Endometrium (tissue), 2 donors: ENCODE measurements around the gene SLC15A4.
"Not testable (repeated sequence)": the region's sequence is repeated elsewhere in the genome, so short reads cannot be mapped to it uniquely, and the experiment has no call there.

ENCODE experiments used
- FAIRE-seq: peaks from 2 replicates; lab custom pipeline; 2012; peaks lifted over from hg19 to GRCh38; lab: Jason Lieb, UNC
- donor health status: control.
- donor health status: control.

SLC15A4 gene

DNA sequence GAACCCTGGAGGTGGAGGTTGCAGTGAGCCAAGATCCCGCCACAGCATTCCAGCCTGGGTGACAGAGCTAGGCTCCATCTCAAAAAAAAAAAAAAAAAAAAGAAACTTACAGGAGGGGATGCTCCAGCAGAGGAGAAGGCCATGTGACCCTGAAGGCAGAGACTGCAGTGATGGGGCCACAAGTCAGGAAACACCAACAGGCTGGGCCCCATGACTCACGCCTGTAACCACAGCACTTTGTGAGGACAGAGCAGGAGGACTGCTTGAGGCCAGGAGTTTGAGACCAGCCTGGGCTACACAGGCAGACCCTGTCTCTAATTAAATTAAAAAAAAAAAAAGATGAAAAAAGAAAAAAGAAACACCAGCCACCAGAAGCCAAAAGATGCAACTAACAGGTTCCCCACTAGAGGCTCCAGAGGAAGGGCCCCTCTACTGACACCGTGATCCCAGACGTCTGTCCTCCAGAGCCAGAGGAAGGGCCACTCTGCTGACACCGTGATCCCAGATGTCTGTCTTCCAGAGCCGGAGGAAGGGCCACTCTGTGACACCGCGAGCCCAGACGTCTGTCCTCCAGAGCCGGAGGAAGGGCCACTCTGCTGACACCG, 20.4 kb upstream of the SLC15A4 start:
- no peak for FAIRE-seq

DNA sequence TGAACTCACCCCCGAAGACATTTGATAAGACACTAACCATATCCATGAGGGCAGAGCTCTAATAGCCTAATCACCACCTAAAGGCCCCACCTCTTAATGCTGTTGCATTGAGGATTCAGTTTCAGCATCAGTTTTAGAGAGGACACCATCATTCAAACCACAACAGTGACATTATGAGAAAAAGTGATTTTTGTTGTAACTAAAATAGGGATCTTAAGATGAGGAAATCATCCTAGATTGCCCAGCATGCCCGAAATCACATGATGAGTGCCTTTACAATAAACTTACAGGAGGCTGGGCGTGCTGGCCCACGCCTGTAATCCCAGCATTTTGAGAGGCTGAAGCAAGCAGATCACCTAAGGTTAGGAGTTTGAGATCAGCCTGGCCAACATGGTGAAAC, 19.8 kb upstream of the SLC15A4 start:
- FAIRE-seq: no peak

- no peak for FAIRE-seq
Observed at GRCh38 chr12:128842579-128842978, 18.8 kb upstream of the SLC15A4 start.

DNA sequence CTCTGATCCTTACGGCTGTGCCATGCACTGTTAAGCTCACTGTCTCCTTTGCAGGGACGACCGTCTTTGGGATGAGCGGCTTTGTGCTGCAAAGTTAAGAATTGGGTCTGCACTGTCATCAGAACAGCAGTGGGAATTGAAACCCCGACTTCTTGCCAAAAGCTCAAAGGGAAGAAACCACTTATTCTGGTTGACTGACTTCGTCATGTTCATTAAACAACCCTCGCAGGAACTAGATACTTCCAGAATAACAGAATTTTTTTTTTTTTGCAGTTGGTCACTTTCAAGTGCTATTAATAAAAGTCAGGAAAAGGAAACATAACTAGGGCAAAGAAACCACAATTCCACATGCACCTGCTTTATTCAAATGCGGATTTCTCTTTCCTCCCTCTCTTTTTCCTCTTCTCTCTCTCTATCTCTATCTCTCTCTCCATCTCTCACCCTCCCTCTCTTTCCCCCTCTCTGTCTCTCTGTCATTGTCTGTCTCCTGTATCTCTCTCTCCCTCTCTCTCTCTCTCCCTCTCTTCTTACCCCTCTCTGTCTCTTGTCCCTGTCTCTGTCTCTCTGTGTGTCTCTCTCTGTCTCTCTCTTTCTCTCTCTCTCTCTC, 17.2 kb upstream of the SLC15A4 start:
- FAIRE-seq: no peak

GRCh38 chr12:128839885-128840284, 16.1 kb upstream of the SLC15A4 start:
- FAIRE-seq: not testable (repeated sequence)

DNA sequence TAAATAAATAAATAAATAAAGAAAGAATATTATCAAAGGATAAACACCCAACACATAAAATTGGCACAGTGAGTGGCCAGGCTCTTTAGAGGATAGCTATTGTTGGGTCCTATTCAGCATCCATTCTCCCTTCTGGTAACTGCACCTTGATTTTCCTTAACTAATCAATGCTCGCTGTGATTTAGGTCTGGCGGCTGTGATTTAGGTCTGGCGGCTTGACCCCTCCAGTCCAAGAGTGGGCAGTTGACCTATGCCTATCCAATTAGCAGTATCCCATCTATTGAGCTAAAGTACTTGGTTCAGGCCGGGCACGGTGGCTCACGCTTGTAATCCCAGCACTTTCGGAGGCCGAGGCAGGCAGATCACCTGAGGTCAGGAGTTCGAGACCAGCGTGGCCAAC, 9.7 kb upstream of the SLC15A4 start:
- no peak for FAIRE-seq

DNA sequence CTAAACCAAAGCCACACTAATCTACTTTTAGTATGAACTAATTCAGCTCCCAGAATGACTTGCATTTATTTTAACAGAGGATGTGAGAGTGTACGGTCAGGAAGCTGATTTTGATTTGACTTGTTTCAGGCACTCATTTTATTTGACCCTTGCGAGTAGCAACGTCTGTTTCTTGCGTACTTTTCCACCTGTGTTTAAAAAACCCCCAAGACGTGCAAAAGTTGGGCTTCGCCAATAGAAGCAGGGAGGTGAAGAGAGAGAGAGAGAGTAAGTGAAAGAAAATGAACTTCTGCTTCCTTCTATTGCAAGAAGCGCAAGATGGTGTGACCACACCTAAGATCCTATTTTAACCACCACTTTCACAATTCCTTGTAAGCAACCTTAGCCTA, 6.7 kb upstream of the SLC15A4 start:
- no peak for FAIRE-seq

GRCh38 chr12:128829861-128830504, 6.2 kb upstream of the SLC15A4 start:
- no peak for FAIRE-seq

- no peak for FAIRE-seq
Observed at GRCh38 chr12:128827724-128828123, 4.0 kb upstream of the SLC15A4 start.

GRCh38 chr12:128825835-128826234, 2.1 kb upstream of the SLC15A4 start:
- FAIRE-seq: no peak

DNA sequence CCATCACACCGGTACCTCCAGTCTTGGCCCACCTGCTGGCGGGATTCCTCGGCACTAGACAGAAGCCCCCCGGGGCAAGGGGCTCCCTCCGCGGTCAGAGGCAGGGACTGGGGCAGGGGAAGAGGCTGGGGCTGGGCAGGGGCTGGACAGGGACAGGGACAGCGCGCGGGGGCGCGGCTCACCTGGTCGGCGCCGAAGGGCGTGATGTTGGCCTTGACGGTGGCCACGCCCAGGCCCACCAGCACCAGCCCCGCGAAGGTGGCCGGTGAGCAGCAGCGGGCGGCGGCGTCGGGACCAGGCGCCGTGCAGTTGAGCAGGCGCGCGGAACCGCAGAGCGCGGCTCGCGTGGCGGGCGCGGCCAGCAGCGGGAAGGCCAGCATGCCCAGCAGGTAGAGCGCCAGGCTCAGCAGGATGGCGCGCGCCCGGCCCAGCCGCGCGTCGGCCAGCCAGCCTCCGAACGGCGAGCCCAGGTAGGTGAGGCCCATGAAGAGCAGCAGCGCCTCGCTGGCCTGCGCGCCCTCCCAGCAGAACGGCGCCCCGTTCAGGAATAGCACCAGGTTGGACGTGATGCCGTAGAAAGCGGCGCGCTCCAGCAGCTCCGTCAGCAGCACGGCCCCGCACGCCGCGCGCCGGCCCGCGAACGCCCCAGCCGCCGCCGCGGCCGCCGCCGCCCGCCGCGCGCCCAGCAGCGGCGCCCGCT, 392 bp downstream of the SLC15A4 start:
- no peak for FAIRE-seq

- FAIRE-seq: no peak
Observed at GRCh38 chr12:128820723-128821432, 2.9 kb downstream of the SLC15A4 start.

GRCh38 chr12:128820253-128820652, 3.5 kb downstream of the SLC15A4 start:
- no peak for FAIRE-seq

GRCh38 chr12:128819293-128820144, 4.2 kb downstream of the SLC15A4 start:
- FAIRE-seq: no peak

DNA sequence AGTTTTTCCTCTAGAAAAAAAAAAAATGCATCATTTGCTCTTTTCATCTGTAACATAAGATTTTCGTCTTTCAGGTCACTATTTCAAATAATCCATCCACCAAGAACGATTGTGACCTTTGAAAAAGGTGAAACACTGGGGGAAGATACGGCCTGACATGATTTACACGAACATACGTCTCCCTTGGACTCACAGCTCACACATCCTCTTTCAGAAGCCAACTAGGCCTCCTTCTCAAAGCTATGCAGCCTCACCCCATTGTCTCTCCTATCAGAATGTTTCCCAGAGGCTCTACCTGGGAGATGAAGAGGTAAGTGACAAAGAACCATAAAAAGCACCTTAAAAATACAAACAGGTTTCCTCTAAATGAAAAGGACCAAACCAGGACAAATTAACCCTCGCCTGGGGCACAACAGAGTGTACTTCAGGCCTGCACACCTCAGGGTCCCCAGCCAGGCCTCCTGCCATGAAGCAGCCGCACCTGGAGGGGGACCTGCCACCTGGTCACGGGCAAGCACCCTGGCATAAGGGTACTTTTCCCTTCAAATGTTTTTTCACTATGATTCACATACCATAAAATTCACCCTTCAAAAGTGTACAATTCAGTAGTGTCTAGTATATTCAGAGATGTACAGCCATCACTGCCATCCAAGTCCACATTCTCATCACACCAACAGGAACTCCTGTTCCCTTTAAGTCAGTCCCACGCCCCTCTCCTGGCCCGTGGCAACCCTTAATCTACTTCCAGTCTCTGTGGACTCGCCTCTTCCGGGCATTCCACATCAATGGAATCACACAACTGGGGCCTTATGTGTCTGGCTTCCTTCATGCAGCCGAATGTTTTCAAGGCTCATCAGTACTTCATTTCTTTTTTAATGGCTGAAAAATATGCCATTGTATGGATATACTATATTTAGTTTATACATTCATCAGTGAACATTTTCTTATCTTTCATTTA, 5.4 kb downstream of the SLC15A4 start:
- FAIRE-seq: no peak

DNA sequence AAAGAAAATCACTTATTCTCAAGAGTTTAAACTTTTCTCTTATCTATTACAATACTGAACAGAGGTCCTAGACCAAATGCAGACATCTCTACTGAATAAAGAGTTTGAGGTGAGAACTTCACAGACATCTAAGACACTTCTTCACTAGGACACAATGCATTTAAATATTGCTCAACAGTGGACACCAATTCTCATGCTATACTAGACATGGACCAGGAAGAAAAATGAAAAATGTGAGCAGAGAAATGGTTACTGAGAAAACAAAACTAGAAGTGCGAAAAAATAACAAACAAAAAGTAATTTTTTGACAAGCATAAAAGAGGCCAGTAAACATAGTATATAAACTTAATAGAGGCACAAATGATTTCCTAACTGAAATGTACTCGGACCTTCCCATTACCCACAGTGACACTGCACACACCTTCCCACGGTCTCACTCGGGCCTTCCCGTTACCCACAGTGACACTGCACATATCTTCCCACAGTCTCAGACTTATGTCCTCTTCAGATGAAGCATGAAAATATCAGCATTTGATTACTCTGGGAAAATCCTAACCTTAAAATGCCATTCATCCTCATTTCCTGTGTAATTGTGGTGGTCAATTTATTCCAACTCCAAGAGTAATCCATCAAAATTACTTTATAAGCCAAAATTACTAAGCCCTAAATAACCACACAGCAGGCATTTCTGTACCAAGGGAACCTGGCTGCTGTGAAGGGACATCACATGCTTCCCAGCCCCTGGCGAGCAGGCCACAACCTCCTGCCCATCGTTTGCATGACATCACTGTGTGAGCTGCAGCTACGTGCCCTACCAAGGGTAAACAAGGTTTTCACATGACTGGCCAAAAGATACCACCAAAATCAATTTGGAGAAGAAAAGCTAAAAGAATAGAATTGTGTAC, 6.4 kb downstream of the SLC15A4 start:
- no peak for FAIRE-seq

- no peak for FAIRE-seq
Observed at GRCh38 chr12:128816643-128816920, 7.2 kb downstream of the SLC15A4 start.

DNA sequence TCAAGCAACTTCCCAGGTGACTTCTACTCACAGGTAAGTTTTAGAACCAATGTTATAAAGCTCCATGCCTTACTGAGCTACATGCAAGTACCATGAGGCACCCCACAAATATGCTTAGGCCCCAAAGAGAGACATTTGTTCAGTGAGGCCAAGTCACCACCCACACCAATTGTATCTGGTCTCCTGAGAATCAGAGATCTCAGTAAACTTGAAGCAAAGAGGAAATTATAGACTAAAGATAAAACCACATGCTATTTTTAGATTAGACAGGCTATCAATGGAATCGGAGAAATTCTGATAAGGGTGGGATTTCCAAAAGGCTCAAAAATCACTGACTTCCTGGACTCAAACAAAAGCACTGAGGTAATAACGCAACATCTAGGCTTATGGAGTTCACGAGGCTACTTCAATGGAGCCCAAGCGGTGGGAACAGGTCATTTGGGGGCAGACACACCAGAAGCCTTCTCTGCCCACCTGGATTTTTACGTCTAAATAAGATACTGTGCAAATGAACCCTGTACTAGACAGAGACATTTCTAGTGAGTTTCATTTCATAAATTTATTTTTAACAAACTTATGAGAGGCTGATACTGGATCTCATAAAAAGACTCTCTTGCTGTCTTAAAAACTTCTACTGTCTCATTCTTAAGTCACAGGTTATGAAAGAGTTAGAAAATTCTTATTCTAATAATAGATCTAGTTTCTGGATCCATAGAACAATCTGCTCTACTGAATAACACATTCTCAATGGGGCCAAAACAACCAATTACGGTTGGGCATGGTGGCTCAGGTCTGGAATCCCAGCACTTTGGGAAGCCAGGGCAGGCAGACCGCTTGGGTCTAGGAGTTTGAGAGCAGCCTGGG, 7.7 kb downstream of the SLC15A4 start:
- FAIRE-seq: no peak
